ENCODE data around the gene ZBTB49.

DNA sequence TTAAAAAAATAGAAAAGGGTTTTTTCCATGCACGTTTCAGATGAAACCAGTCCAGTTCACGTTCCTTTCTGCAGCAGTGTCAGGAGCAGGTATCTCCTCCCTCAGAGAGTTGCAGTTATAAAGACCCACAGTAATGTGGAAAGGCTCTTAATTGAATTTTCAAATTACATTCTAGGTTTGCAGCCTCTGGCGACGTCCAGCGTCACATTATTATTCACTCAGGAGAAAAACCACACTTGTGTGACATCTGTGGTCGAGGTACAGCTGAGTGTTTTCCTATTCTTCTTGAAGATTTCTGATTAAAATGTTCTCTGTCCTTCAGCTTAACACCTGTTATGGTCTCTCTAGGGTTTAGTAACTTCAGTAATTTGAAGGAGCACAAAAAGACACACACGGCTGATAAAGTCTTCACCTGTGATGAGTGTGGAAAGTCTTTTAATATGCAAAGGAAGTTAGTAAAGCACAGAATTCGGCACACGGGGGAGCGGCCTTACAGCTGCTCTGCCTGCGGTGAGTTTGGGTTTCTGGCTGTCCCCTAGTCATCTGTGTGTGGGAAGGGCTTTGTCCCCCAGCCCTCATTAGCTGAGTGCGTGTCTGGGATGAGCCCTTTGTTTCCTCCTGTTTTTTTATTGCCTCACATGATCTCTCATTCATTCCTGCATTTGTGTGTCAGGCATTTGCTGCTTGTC is 25.6 kb downstream of the ZBTB49 start:
- TF ChIP-seq CTCF (IDR thresholded peaks at IDR 0.05) (no peak), EZH2 (IDR thresholded peaks at IDR 0.05; ENCODE audit: borderline replicate concordance, insufficient read depth, low read depth, low read length, poor library complexity, severe bottlenecking) (no peak)
